HEK293T (cell line): Measurements from ENCODE around the gene BAK1.

Experiments used
- ARNT ChIP-seq: fragments of 450-650 bp; IDR thresholded peaks from 2 replicates; pipeline ENCODE4 v1.6.1; 2017; ENCODE audit warnings: mild to moderate bottlenecking
- BHLHE40 ChIP-seq: fragments of 450-650 bp; IDR thresholded peaks from 2 replicates; pipeline ENCODE4 v1.6.1; 2016; ENCODE audit warnings: mild to moderate bottlenecking, moderate library complexity, borderline replicate concordance
- ELF4 ChIP-seq: fragments of 450-650 bp; IDR thresholded peaks from 2 replicates; pipeline ENCODE4 v1.6.1; 2017; ENCODE audit warnings: antibody characterized with exemption
- FOXA1 ChIP-seq: fragments of 450-650 bp; IDR thresholded peaks from 2 replicates; pipeline ENCODE4 v1.6.1; 2016; ENCODE audit warnings: mild to moderate bottlenecking
- LEF1 ChIP-seq: fragments of 450-650 bp; IDR thresholded peaks from 2 replicates; pipeline ENCODE4 v1.6.1; 2017; ENCODE audit warnings: mild to moderate bottlenecking, borderline replicate concordance
- NFRKB ChIP-seq: fragments of 450-650 bp; IDR thresholded peaks from 2 replicates; pipeline ENCODE4 v1.6.1; 2016; ENCODE audit warnings: mild to moderate bottlenecking, moderate library complexity
- SP1 ChIP-seq: fragments of 450-650 bp; IDR thresholded peaks from 2 replicates; pipeline ENCODE4 v1.6.1; 2017
- SUZ12 ChIP-seq: fragments of 450-650 bp; IDR thresholded peaks from 2 replicates; pipeline ENCODE4 v1.6.1; 2016; ENCODE audit warnings: mild to moderate bottlenecking
- ZNF384 ChIP-seq: fragments of 450-650 bp; IDR thresholded peaks from 2 replicates; pipeline ENCODE4 v1.6.1; 2016

DNA sequence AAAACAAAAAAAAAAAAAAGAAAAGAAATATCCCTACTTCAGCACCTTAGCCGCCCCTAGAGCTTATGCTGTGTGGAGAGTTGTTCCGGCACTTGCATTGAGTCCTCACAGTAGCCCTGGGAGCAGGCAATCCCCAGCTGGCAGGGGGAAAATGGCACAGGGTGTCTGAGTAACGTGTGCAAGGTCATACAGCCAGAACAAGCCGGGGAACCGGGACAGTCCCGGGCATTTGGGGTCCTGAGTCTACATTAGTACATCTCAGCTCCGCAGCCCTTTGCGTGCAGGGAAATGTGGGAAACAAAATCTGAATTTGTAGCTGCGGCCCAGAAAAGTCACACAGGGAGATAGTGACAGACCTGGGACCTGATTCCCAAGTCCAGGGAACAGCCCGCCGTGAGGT is 3.4 kb downstream of the BAK1 start:
- TF ChIP-seq NFRKB = no peak
- no peak for TF ChIP-seq ELF4
- no peak for TF ChIP-seq LEF1
- TF ChIP-seq SP1 = no peak
- no peak for TF ChIP-seq SUZ12
- no peak for TF ChIP-seq ZNF384
- TF ChIP-seq ARNT = no peak
- no peak for TF ChIP-seq FOXA1
- no peak for TF ChIP-seq BHLHE40
